GM18511 (cell line): ENCODE data around the gene PCDHA3.
"Not testable (repeated sequence)": the region's sequence is repeated elsewhere in the genome, so short reads cannot be mapped to it uniquely, and the experiment has no call there.

Source experiments
- ATAC-seq: cut with Tn5 transposase; IDR thresholded peaks from one replicate; pipeline ENCODE4 v1.9.1; 2021; ENCODE audit warnings: mild to moderate bottlenecking, moderate library complexity; ENCODE audit not compliant: unreplicated experiment

Gene PCDHA3

GRCh38 chr5:140808889-140809291, 8.0 kb downstream of the PCDHA3 start:
- ATAC-seq: no peak

GRCh38 chr5:140821375-140822280, 20.8 kb downstream of the PCDHA3 start, which contains the start of gene PCDHA5:
Gene PCDHA5 (plus strand): TSS chr5:140821613.
- ATAC-seq: no peak

- no peak for ATAC-seq
Measured at GRCh38 chr5:140822281-140822629, 21.4 kb downstream of the PCDHA3 start.

- ATAC-seq: not testable (repeated sequence)
Measured at GRCh38 chr5:140822969-140823368, 22.1 kb downstream of the PCDHA3 start.

GRCh38 chr5:140823475-140823874, 22.6 kb downstream of the PCDHA3 start:
- ATAC-seq: no peak

- ATAC-seq: no peak
Measured at GRCh38 chr5:140827704-140828361, 27.0 kb downstream of the PCDHA3 start, which contains the start of gene PCDHA6. Gene PCDHA6 (plus strand): TSS chr5:140827960. CDS start chr5:140828092, 132 bp downstream.

- ATAC-seq: no peak
Measured at GRCh38 chr5:140828362-140828737, 27.5 kb downstream of the PCDHA3 start.

- not testable (repeated sequence) for ATAC-seq
Measured at GRCh38 chr5:140829511-140830501, 28.9 kb downstream of the PCDHA3 start.

GRCh38 chr5:140833993-140834392, 33.1 kb downstream of the PCDHA3 start, which contains the start of gene PCDHA7:
Gene PCDHA7 (plus strand): TSS chr5:140834269. CDS start chr5:140834384, 115 bp downstream.
- ATAC-seq: no peak

- not testable (repeated sequence) for ATAC-seq
Measured at GRCh38 chr5:140834439-140835008, 33.7 kb downstream of the PCDHA3 start.

- ATAC-seq: no peak
Measured at GRCh38 chr5:140835622-140836510, 35.0 kb downstream of the PCDHA3 start.

- ATAC-seq: no peak
Measured at GRCh38 chr5:140840978-140841962, 40.4 kb downstream of the PCDHA3 start, which contains the start of gene PCDHA8. Gene PCDHA8 (plus strand): TSS chr5:140841187. CDS start chr5:140841322, 135 bp downstream.

- no peak for ATAC-seq
Measured at GRCh38 chr5:140842798-140843733, 42.2 kb downstream of the PCDHA3 start.

GRCh38 chr5:140848139-140849102, 47.6 kb downstream of the PCDHA3 start, which contains the start of gene PCDHA9:
Gene PCDHA9 (plus strand): TSS chr5:140848382. CDS start chr5:140848496, 114 bp downstream.
- not testable (repeated sequence) for ATAC-seq

GRCh38 chr5:140849831-140850634, 49.2 kb downstream of the PCDHA3 start:
- not testable (repeated sequence) for ATAC-seq
